ENCODE measurements around the gene RBM4B.

Gene RBM4B

DNA sequence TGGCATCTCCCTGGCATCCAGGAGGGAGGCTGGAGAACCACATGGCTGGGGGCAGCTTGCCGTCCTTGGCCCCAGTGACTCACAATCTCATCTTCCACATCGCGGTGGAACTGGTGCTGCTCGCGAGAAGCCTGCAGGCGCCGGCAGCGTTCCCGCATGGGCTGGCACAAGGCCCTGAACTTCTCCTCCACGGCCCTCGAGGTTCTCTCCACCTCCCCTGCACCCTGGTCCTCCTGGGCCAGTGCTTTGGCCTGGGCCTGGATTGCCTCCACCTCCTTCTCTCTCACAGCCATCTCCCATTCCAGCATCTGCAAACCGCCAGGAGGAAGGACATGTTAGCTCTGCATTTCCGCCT, 16.3 kb upstream of the RBM4B start:
- Mint-ChIP-seq H3K9me3 (no peaks in the 10 kb centered on the region), H3K4me1 (peaks cover 8% of the 10 kb centered on the region), H3K4me3 (no peak overlapping the region), H3K27ac (no peak overlapping the region), H3K27me3 (no peaks in the 10 kb centered on the region)
- DNase-seq = no peak
- no peak for ATAC-seq

DNA sequence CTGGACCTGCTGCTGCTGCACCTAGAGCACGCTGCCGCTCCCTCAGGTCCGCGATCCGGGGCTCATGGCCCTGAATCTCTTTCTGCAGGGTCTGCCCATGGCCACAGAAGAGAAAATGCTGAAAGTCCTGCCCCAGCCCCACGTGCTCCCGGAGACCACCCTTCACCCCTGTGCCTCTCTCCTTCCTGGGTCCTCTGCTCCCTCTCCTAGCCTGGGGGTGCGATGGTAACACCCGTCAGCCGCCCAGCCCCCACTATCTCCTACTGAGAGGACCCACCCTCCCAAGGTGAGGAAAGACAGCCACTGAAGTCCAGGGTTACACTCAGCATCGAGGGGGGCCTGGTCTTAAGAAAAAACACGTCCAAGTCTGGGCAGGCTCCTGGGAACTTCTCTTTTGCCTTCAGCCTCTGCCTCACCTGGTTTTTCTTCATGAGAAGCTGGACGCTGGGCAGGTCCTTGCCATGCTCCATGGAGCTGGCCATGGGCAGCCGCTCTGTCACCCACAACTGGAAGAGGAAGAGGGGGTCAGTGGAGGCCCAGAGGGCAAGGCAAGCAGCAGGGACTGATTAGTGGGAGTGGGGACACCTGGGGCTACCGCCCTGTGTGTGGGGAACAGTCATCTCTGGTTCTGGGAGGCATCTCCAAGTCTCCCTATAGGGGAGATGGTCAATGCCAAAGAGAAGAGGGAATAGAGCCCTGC, 15.8 kb upstream of the RBM4B start:
- ATAC-seq = no peak
- H3K27ac Mint-ChIP-seq = no peak overlapping the region
- H3K4me3 Mint-ChIP-seq = no peak overlapping the region
- H3K4me1 Mint-ChIP-seq = peaks cover 8% of the 10 kb centered on the region
- DNase-seq = no peak
- no peaks in the 10 kb centered on the region for H3K9me3 Mint-ChIP-seq
- H3K27me3 Mint-ChIP-seq = no peaks in the 10 kb centered on the region

DNA sequence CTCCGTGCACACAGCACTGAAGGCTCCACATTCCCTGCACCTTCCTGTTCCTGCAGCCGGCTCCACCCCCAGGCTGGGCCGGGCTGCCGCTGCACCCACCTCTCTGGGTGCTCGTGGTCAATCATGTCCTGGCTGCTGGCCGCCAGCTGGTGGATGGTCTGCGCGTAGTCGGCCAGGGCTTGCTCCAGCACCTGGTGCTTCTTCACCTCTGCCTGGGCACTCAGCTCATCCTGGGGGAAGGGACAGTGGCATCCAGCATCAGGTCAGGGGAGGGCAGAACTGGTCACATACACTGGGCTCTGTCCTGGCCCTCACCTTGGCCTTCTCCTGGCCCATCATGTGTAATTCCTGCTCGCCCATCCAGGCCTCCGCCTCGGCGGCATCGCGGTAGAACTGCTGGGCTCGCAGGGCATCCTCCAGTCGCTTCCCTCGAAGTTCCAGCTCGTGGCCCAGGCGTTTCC, 15.2 kb upstream of the RBM4B start:
- Mint-ChIP-seq H3K4me3 (no peak overlapping the region), H3K9me3 (no peaks in the 10 kb centered on the region), H3K27ac (peak overlapping the region in 1 of 2 donors; percentile 5), H3K27me3 (no peaks in the 10 kb centered on the region), H3K4me1 (peaks cover 8% of the 10 kb centered on the region)
- no peak for ATAC-seq
- DNase-seq = no peak

DNA sequence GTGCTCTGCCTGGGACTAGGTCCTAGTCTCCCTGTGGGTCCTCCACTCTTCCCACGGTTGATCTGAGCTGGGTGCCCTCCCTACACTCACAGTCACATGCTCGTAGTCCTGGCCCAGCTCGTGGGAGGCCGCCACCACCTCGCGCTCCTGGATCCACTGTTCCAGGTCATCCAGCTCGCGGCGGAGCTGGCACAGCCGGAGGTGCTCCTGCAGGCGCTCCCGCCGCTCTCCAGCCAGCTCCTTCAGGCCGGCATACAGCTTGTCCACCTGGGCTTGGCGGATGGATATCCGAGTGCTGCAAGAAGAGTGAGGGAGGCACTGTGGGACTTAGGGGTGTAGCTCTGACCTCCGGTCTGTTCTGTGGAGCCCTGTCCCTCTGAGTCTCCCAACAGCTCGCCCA, 14.8 kb upstream of the RBM4B start:
- no peaks in the 10 kb centered on the region for H3K9me3 Mint-ChIP-seq
- DNase-seq = no peak
- no peak overlapping the region for H3K4me3 Mint-ChIP-seq
- peak overlapping the region in 1 of 2 donors; percentile 5 for H3K27ac Mint-ChIP-seq
- H3K4me1 Mint-ChIP-seq = peaks cover 8% of the 10 kb centered on the region
- ATAC-seq = no peak
- H3K27me3 Mint-ChIP-seq = no peaks in the 10 kb centered on the region

DNA sequence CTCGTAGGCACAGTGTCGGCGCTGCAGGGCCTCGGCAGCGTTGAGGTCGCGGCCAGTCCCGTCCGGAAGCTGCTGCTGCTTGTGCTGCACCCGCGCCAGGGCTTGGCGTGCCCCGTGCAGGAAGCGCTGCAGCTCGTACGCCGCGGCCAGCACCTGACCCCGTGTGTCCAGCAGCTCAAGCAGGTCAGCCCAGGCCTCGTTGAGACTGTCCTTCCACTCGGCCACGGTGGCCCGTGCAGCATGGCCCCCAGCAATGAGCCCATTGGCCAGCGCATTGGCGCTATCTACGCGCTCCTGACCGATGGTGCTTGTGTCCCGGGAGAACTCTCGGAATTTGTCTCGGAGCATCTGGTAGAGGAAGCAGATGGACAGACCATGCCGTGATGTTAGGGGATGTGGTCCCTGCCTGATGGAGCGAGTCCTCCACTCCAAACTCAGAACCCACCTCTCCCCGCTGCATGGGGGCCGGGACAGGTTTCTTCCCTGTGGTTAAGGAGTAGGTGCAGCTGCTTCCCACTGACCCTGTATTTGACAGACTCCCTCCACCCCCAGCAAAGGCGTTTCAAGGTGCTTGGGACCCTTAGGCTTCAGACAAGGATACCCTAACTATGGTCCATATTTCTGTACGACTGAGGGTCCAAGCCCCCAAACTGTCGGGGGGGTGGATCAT, 13.8 kb upstream of the RBM4B start:
- no peak for ATAC-seq
- H3K4me1 Mint-ChIP-seq = peaks cover 8% of the 10 kb centered on the region

DNA sequence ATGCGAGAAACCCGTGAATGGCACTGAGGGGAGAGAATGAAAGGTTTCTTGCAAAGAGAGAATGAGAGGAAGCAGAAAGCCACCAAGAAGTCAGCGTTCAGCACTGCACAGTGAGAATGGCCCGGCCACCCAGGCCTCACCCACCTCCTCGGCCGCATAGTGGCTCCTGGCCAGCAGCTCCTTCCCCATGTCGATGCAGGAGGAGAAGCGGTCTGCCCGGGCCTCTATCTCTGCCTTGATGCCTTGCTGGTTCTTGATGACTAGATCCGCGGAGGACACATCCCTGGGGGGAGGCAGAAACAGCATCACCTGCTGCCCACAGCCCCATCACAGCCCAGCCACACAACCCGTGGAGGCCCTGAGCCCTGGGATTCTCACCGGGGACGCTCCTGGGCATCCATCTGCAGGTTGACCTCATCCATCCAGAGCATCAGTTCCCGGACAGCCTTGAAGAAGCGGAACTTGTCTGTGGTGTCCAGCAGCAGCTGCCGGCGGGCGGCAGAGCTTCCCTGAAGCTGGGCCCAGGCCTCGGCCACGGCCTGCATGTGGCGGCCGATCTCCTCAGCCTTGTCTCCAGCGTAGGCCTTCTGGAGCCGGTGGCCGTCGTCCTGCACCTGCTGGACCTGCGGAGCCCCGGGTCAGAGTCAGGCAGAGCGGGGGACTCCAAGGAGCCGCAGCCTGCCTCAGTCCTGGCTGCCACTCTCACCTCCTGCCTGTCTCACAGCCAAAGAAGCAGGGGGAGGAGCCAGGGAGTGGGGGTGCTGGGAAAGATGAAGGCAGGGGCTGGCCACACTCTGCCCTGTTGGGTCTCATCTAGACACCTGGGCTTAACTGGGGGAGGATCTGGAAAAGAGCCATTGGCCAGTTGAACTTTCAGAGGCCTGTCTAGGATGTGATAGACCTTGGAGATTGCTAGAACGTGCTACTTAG, 12.2 kb upstream of the RBM4B start:
- peaks cover 5% of the 10 kb centered on the region for H3K4me1 Mint-ChIP-seq
- ATAC-seq (no peak), DNase-seq (no peak)
- no peaks in the 10 kb centered on the region for H3K27me3 Mint-ChIP-seq
- H3K4me3 Mint-ChIP-seq = no peak overlapping the region
- H3K27ac Mint-ChIP-seq = peak overlapping the region in 1 of 2 donors; percentile 63
- H3K9me3 Mint-ChIP-seq = no peaks in the 10 kb centered on the region

More for the DNA sequence above, 13.8 kb upstream of the RBM4B start:
- no peak for DNase-seq
- Mint-ChIP-seq H3K27me3 (no peaks in the 10 kb centered on the region), H3K4me3 (no peak overlapping the region), H3K27ac (no peak overlapping the region), H3K9me3 (no peaks in the 10 kb centered on the region)

DNA sequence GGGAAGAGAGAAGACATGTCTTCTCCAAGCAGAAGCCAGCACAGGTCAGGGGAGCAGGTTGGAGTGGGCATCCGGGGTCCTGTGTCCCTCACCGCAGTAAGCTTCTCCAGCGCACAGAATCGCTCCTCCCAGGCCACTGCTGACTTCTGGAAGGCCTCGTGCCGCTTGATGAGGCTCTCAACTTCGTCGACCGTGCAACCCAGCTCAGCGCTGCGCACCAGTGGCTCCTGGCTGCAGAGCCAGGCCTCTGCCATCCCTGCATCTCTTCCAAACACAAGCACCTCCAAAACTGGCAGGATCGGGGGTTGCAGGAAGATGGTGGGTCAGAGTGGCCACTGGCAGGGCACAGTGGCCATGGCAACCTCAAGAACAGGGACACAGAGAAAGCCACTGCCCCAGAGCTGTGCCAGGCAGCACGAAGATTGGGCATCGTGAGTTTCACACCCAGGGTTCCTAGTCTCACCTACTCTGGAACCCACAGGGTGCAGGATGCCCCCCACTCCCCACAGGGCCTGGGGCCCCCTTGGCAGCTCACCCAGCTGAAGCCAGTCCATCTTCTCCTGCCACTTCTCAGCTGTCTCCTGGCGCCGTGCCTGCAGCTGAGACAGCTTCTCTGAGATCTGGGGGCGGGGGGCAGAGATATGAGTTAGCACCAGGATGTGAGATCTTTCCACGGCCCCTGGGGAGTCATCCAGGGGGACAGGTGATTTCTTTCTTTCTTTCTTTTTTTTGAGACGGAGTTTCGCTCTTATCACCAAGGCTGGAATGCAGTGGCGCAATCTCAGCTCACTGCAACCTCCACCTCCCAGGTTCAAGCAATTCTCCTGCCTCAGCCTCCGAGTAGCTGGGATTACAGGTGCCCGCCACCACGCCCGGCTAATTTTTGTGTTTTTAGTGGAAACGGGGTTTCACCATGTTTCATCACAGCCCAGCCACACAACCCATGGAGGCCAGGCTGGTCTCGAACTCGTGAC, 11.2 kb upstream of the RBM4B start:
- ATAC-seq (no peak), DNase-seq (no peak)
- no peaks in the 10 kb centered on the region for H3K4me1 Mint-ChIP-seq
- H3K27me3 Mint-ChIP-seq = no peaks in the 10 kb centered on the region
- peak overlapping the region in 1 of 2 donors; percentile 33 for H3K27ac Mint-ChIP-seq
- no peak overlapping the region for H3K4me3 Mint-ChIP-seq
- H3K9me3 Mint-ChIP-seq = no peaks in the 10 kb centered on the region

DNA sequence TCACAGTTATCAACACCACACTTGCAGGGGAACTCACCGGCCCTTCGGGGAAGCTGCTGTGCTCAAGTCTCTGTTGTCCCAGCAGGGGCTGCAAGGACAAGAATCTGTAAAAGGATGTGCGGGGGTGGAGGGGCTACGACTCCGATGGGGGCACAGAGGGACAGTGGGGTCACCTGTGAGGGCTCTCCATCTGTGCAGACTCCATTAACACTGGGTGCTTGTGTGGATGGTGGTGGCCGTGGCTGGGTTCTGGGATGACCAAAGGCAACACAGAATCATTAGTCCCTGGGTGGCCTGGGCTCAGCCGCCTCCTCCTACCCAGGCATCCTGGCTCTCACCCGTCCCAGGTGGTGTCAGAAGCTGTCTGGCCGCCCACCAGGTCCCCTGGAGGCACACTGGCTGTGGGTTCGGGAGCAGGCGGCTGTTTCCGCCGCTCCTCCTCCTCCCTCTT, 10.2 kb upstream of the RBM4B start:
- no peak overlapping the region for H3K27ac Mint-ChIP-seq
- H3K4me1 Mint-ChIP-seq = no peaks in the 10 kb centered on the region
- no peak overlapping the region for H3K4me3 Mint-ChIP-seq
- ATAC-seq (no peak), DNase-seq (no peak)
- no peaks in the 10 kb centered on the region for H3K9me3 Mint-ChIP-seq
- no peaks in the 10 kb centered on the region for H3K27me3 Mint-ChIP-seq

DNA sequence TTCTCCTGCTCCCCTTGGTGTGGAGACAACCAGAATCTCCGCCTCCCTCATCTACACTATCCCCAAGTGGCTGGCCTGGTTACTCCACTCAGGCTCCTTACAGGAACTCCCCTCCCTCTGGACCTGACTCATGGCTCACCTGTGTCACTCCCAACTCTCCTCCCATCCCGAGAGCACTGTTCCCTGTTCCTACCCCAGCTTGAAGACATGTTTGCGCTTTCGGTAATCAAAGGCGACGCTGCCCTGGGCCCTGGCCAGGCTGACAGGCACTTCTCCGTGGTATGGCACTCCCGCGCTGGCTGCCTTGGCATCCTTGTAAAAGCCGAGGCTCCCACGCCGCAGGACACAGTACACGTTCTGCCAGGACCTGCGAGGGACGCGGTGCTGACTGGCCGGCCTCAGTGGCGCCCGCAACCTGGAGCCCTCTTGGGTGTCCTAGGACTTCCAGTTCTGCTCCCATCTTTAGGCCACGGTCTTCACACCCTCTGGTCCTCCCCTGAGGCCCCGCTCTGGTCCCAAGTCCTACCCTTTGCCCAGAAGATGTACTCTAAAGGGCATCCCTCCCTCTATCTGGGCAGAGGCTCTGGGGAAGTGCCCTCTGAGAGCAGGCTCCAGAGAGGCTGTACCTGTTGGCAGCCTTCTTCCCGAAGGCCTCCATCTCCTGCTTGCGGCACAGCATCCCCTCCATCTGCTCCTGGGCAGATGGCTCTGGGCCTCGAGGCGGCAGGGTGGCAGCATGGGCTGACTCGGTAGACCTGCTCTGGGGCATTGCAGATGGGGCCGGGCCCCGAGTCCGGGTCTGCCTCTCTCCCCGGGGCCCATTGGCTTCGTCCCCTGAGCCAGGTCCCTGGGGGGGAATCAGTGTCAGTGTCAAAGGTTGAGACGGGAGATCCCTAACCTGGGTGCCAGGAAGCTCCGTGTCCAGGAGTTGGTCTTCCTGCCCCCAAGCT, 9.4 kb upstream of the RBM4B start:
- no peak overlapping the region for H3K4me3 Mint-ChIP-seq
- H3K27ac Mint-ChIP-seq = no peak overlapping the region
- H3K9me3 Mint-ChIP-seq = no peaks in the 10 kb centered on the region
- no peaks in the 10 kb centered on the region for H3K27me3 Mint-ChIP-seq
- no peak for DNase-seq
- H3K4me1 Mint-ChIP-seq = no peaks in the 10 kb centered on the region
- no peak for ATAC-seq

DNA sequence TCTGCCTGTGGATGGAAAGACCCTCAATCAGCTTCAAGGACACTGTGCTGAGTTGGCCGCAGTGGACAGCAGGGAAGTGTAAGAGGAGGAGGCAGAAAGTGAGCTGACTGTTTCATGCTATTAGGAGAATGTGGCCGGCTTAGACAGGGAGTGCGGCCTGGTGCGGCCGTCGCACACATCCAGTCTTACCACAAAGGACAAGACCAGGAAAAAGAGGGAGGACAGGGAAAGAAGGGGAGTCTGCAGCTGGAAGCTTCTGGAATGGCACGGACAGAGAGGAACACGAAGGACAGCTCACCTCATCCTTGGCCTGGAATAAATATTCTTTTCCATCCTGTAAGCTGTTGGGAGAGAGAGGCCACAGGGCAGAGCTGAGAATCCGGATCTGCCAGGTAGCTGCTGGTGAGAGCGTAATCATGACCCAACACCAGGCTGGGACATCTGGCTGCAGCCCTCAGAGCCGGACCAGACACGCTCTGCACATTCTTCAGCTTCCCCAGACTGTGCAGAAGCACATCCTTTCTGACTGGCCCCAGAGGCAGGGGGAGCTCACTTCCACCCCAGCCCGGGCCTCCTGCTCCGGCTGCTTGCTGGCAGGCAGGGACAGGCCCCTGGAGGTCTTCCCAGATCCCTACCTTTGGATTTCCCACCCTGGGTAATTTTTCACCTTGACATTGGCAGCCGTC, 8.6 kb upstream of the RBM4B start:
- no peaks in the 10 kb centered on the region for H3K9me3 Mint-ChIP-seq
- H3K27ac Mint-ChIP-seq = no peak overlapping the region
- no peak overlapping the region for H3K4me3 Mint-ChIP-seq
- no peak for ATAC-seq
- no peak for DNase-seq
- no peaks in the 10 kb centered on the region for H3K4me1 Mint-ChIP-seq
- H3K27me3 Mint-ChIP-seq = no peaks in the 10 kb centered on the region

DNA sequence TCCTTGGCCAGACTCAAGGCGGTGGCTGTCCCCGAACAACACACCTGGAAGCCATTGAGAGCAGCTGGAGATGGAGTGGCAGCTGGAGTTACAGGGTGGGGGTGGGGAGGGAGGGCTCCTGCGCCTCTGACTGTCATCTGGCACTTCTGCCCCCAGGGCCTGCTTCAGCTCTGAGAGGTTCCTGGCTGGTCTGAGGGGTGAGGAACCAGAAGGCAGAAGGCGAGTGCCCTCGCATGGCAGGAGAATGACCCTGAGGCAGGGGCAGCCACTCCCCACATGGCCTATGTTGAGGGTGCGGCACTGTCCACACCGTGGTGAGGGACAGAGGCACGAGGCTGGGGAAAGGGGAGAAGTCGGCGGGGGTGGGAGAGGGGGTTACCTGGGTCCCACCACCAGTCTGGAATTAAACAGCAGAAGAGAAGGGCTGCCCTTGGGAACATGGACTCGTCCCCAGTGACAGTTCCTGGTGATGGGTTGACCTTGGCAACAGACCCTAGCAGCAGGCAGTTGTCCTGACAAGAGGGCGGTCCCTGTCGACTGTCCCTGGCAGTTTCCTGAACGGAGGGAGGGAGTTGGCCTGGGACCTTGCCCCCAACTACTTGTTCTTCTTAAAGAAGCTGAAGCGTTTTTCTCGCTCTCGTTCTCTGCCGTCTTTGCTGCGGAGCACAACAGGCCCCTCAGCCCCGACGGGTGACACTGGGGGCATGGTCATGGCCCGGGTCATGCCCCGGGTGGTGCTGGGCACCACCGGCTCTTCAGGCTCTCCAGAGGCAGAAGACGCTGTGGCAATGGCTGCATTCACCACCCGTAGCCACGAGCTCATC, 7.8 kb upstream of the RBM4B start:
- H3K4me3 Mint-ChIP-seq = no peak overlapping the region
- ATAC-seq (no peak), DNase-seq (no peak)
- H3K27ac Mint-ChIP-seq = no peak overlapping the region
- no peaks in the 10 kb centered on the region for H3K4me1 Mint-ChIP-seq
- H3K27me3 Mint-ChIP-seq = no peaks in the 10 kb centered on the region
- H3K9me3 Mint-ChIP-seq = no peaks in the 10 kb centered on the region

DNA sequence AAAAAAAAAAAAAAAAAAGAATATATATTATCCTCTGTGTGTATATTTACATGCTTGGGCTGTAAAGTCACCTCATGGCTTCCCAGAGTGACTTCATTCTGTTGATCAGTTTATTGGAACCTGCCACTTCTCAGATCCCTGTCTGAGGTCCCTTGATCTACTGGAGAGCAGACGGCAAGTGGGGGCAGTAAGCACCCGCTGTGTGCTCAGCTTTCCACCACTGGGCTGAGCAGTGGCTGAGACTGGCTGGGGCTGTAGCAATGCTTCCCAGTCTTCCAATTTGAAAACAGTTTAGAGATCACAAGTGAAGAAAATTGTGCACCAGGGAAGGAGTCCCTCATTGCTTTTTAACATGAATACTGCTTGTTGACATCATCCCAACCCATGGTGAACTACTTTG, 6.9 kb upstream of the RBM4B start:
- no peak overlapping the region for H3K27ac Mint-ChIP-seq

DNA sequence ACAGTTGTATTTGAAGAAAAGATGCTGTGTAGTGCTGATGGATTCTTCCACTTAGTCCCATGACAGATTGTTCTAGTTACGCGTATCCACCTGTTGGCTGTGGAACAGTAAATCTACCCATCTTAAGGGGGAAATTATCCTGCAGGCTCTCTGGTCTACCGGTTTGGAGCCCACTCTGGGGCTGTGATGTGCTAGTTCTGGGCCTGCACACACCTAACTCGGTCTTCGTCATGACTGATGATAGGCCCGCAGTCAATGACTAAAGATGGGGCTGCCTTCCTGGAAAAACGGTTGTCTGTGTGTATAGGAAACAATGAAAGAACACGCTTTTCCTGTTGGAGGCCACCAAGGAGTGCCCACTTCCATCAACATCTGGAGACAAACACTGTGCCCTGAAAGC, 6.2 kb upstream of the RBM4B start:
- Mint-ChIP-seq H3K9me3 (no peaks in the 10 kb centered on the region), H3K27ac (no peak overlapping the region), H3K4me3 (no peak overlapping the region), H3K4me1 (no peaks in the 10 kb centered on the region), H3K27me3 (no peaks in the 10 kb centered on the region)
- DNase-seq (no peak), ATAC-seq (no peak)

More for the DNA sequence above, 6.9 kb upstream of the RBM4B start:
- ATAC-seq (no peak), DNase-seq (no peak)
- H3K9me3 Mint-ChIP-seq = no peaks in the 10 kb centered on the region
- no peaks in the 10 kb centered on the region for H3K27me3 Mint-ChIP-seq
- no peak overlapping the region for H3K4me3 Mint-ChIP-seq
- H3K4me1 Mint-ChIP-seq = no peaks in the 10 kb centered on the region

All from stimulated activated naive CD8-positive, alpha-beta T cell treated with anti-CD3 and anti-CD28 coated beads, Interleukin-15, amount 100 ng/mL, for 72 hours (primary cell).